ENCODE data around the gene LIX1L.
A peak's percentile ranks its signal among the peaks of the same experiment; 100 is the strongest.

The LIX1L gene

DNA sequence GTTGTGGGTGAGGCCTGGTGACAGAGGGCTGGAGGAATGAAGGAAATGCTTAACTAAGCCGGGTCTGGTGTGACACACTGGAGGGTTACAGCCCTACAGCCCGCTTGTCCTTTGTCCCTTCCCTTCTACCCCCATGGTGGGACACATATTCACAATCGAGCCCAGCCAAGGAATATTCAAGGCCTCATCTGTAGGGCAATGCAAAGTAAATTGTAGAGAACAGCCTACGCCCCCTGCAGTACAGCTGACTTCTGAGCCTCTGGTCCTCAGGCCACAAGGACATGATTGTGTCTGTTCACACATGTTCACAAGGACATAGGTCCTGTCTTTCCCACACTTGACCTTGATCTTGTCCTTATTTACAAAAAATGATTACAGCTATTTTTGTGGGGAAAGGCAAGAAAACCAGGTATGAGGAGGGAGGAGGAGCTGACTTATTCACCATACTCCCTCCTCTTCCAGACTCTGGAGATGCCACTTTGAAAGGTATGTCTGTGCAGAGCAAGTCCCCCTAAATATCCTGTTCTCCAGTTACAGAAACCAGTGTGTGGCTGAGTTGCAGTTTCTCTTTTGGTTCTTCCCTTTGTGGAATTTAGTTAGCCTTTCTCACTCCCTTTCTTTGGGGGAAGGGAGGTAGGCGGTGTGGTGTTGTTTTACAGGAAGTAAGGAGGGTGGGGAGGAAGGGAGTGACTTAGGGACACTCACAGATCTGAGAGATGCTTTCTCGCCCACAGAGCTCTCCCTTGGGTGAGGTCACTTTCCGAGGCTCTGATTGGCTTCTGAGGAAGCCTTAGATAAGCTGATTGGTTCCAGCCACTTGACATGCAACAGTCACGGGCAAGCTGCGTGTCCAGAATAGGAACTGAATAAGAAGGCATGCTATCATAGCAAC, 21.3 kb upstream of the LIX1L start:
- Histone ChIP-seq H3K79me2 (ENCODE audit: low read length) (0 out of 2 replicates have a peak, but pooled peaks cover 7% of the 10 kb centered on the region), H3K4me3 (ENCODE audit: low read length) (peak overlapping the region; percentile 43), H3K9me3 (replicated peaks; ENCODE audit: insufficient read depth, low read length) (no peaks in the 10 kb centered on the region), H4K20me1 (ENCODE audit: insufficient read depth, low read length) (no peaks in the 10 kb centered on the region), H3K9ac (ENCODE audit: low read length) (peak overlapping the region; percentile 77), H3K27me3 (replicated peaks; ENCODE audit: insufficient read depth, low read length) (no peaks in the 10 kb centered on the region), H3K9me2 (replicated peaks; ENCODE audit: insufficient read depth, low read length) (no peaks in the 10 kb centered on the region), H3K36me3 (replicated peaks; ENCODE audit: insufficient read depth, low read length) (no peaks in the 10 kb centered on the region), H2AFZ (ENCODE audit: low read length) (peak overlapping the region; percentile 54; the same call in 1 of the 2 replicates), H3K27ac (ENCODE audit: low read length) (peak overlapping the region; percentile 95), H3F3A (ENCODE audit: insufficient read depth, low read length) (peaks cover 58% of the 10 kb centered on the region), H3K4me2 (ENCODE audit: low read depth, low read length) (peak overlapping the region; percentile 90), H3K4me1 (ENCODE audit: low read length) (peaks cover 66% of the 10 kb centered on the region)
- TF ChIP-seq EZH2phosphoT487 (IDR thresholded peaks at IDR 0.05; ENCODE audit: low read length): no peak
- TF ChIP-seq, protein P1, sequence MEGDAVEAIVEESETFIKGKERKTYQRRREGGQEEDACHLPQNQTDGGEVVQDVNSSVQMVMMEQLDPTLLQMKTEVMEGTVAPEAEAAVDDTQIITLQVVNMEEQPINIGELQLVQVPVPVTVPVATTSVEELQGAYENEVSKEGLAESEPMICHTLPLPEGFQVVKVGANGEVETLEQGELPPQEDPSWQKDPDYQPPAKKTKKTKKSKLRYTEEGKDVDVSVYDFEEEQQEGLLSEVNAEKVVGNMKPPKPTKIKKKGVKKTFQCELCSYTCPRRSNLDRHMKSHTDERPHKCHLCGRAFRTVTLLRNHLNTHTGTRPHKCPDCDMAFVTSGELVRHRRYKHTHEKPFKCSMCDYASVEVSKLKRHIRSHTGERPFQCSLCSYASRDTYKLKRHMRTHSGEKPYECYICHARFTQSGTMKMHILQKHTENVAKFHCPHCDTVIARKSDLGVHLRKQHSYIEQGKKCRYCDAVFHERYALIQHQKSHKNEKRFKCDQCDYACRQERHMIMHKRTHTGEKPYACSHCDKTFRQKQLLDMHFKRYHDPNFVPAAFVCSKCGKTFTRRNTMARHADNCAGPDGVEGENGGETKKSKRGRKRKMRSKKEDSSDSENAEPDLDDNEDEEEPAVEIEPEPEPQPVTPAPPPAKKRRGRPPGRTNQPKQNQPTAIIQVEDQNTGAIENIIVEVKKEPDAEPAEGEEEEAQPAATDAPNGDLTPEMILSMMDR (IDR thresholded peaks at IDR 0.05; ENCODE audit: low read length): peak; percentile 45
- peak; percentile 100 for DNase-seq

DNA sequence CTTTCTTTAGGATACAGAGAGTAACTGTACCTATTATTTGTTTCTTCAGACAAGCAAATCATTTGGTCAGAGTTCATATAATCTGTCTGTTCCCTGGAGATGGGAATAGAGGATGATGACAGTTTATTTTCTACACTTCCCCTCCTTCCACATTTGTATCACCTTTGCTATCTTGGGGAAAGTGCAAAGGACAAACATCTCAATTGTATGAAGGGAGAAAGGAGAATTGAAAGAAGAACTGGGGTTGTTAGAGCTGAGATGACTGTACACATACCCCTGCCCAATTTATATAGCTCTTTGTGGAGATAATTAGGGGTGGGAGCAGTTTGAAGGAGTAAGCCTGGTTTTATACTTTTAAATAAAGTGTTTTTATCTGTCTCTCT, 20.6 kb upstream of the LIX1L start:
- H3K9ac ChIP-seq (ENCODE audit: low read length): peak overlapping the region; percentile 54
- no peaks in the 10 kb centered on the region for H3K9me2 ChIP-seq (replicated peaks; ENCODE audit: insufficient read depth, low read length)
- no peaks in the 10 kb centered on the region for H3K27me3 ChIP-seq (replicated peaks; ENCODE audit: insufficient read depth, low read length)
- H2AFZ ChIP-seq (ENCODE audit: low read length): peak overlapping the region; percentile 54; the same call in 1 of the 2 replicates
- peak overlapping the region; percentile 95 for H3K27ac ChIP-seq (ENCODE audit: low read length)
- no peaks in the 10 kb centered on the region for H4K20me1 ChIP-seq (ENCODE audit: insufficient read depth, low read length)
- TF ChIP-seq, protein P1 (IDR thresholded peaks at IDR 0.05; ENCODE audit: low read length): no peak
- TF ChIP-seq EZH2 (optimal IDR thresholded peaks at IDR 0.05; ENCODE audit: low read depth, low read length) (no peak), EZH2phosphoT487 (IDR thresholded peaks at IDR 0.05; ENCODE audit: low read length) (no peak)
- H3K4me3 ChIP-seq (ENCODE audit: low read length): 0 out of 2 replicates have a peak overlapping the region, but pooled peaks have one; percentile 14
- H3K4me1 ChIP-seq (ENCODE audit: low read length): peaks cover 60% of the 10 kb centered on the region
- H3K79me2 ChIP-seq (ENCODE audit: low read length): 0 out of 2 replicates have a peak, but pooled peaks cover 7% of the 10 kb centered on the region
- H3K9me3 ChIP-seq (replicated peaks; ENCODE audit: insufficient read depth, low read length): no peaks in the 10 kb centered on the region
- H3F3A ChIP-seq (ENCODE audit: insufficient read depth, low read length): peaks cover 51% of the 10 kb centered on the region
- H3K36me3 ChIP-seq (replicated peaks; ENCODE audit: insufficient read depth, low read length): no peaks in the 10 kb centered on the region
- peak overlapping the region; percentile 61 for H3K4me2 ChIP-seq (ENCODE audit: low read depth, low read length)
- DNase-seq: no peak

DNA sequence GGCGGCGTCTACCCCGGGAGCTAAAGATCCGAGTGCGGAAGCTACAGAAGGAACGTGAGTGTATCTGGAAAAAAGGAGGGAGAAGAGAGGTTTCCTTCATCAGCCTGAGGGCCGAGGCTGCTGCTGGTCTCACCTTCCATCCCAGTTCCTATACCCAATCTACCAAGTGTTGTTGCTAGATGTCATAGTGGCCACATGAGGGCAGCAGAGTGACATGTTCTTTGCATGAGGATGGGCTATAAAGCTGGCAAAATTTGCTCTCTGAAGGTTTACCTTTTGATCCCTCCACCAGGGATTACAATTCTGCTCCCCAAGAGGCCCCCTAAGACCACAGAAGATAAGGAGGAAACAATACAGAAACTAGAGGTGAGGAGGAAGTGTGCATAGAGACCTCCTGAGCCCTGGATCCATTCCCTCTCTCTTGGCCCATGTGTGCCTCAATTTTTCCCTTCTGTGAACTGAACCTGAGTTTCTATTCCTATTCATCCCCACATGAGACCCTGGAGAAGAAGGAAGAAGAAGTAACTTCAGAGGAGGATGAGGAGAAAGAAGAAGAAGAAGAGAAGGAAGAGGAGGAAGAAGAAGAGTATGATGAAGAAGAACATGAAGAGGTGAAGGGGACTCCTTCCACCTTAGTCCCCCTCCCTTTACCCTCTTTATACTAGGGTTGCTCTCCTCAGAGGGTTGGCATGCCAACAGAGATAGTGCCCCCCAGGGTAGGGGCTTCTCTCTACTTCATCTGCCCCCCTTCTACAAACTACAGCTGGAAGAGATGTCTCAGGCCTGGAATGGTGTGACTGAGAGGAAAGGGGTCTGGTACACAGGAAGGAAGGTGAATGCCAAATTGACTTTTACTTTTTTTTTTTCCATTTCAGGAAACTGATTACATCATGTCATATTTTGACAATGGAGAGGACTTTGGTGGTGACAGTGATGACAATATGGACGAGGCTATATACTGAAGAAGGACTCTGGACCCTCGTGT, 20.0 kb upstream of the LIX1L start:
- Histone ChIP-seq H3K79me2 (ENCODE audit: low read length) (0 out of 2 replicates have a peak, but pooled peaks cover 6% of the 10 kb centered on the region), H3K4me3 (ENCODE audit: low read length) (0 out of 2 replicates have a peak overlapping the region, but pooled peaks have one; percentile 14), H3F3A (ENCODE audit: insufficient read depth, low read length) (peaks cover 44% of the 10 kb centered on the region), H3K36me3 (replicated peaks; ENCODE audit: insufficient read depth, low read length) (no peaks in the 10 kb centered on the region), H3K27ac (ENCODE audit: low read length) (peak overlapping the region; percentile 95; the same call in 1 of the 2 replicates), H3K27me3 (replicated peaks; ENCODE audit: insufficient read depth, low read length) (no peaks in the 10 kb centered on the region), H2AFZ (ENCODE audit: low read length) (peak overlapping the region; percentile 54), H3K9ac (ENCODE audit: low read length) (peak overlapping the region; percentile 54; the same call in 1 of the 2 replicates), H3K4me2 (ENCODE audit: low read depth, low read length) (peak overlapping the region; percentile 61), H3K9me2 (replicated peaks; ENCODE audit: insufficient read depth, low read length) (no peaks in the 10 kb centered on the region), H4K20me1 (ENCODE audit: insufficient read depth, low read length) (no peaks in the 10 kb centered on the region), H3K9me3 (replicated peaks; ENCODE audit: insufficient read depth, low read length) (no peaks in the 10 kb centered on the region), H3K4me1 (ENCODE audit: low read length) (peaks cover 53% of the 10 kb centered on the region)
- DNase-seq: peak; percentile 94
- no peak for TF ChIP-seq EZH2 (optimal IDR thresholded peaks at IDR 0.05; ENCODE audit: low read depth, low read length)
- TF ChIP-seq, protein P1 (IDR thresholded peaks at IDR 0.05; ENCODE audit: low read length): peak; percentile 96

Measured in MM.1S (cell line).